Lower lobe of right lung (tissue), 2 donors: Measurements from ENCODE around the gene SLC48A1. TPM values are rescaled to one million over a fixed set of nuclear protein-coding genes. Genes with fewer than 3 reads are reported as not detected.

ENCODE experiments used
- ATAC-seq, 2 donors: fragments of 200-7000 bp; cut with Tn5 transposase; one replicate each; pipeline ENCODE4 v1.9.1; 2020 to 2022; ENCODE audit warnings: mild to moderate bottlenecking in 2 of 2, moderate library complexity in 2 of 2
- DNase-seq: peaks from one replicate; pipeline ENCODE4 v3.0.0-alpha.2; 2020
- H3K27ac ChIP-seq: fragments of 200-600 bp; one replicate; pipeline ENCODE4 v1.8.0; 2022
- H3K27me3 ChIP-seq: fragments of 200-600 bp; one replicate; pipeline ENCODE4 v1.8.0; 2022; ENCODE audit warnings: low read depth
- H3K36me3 ChIP-seq: fragments of 200-600 bp; one replicate; pipeline ENCODE4 v1.8.0; 2022; ENCODE audit warnings: mild to moderate bottlenecking
- H3K4me1 ChIP-seq: fragments of 200-600 bp; one replicate; pipeline ENCODE4 v1.8.0; 2022
- H3K4me3 ChIP-seq: fragments of 200-600 bp; one replicate; pipeline ENCODE4 v1.8.0; 2022; ENCODE audit warnings: mild to moderate bottlenecking
- H3K9me3 ChIP-seq: fragments of 200-600 bp; one replicate; pipeline ENCODE4 v1.8.0; 2022
- intact Hi-C: fragments of 100-400 bp; cut with DNase I; formaldehyde crosslinking; loops from one replicate; pipeline ENCODE4 v1.11.0; 2022
- total RNA-seq: library from RNA; stranded (reverse); fragmentation: NEBNext Ultra II Directional; extraction: Animal tissue kit (Norgen Biotek cat#: 25700); gene quantifications from one replicate; pipeline ENCODE4 v1.2.1, GENCODE V29; 2021
- TF ChIP-seq, protein P1 (sequence below): fragments of 200-600 bp; IDR thresholded peaks from one replicate; pipeline ENCODE4 v1.8.0; 2022; ENCODE audit warnings: antibody characterized with exemption, mild to moderate bottlenecking
- donor health status: DM: no; HTN: yes; CAD: no; lungs with severe emphysema.

The SLC48A1 gene
- total RNA-seq, 1 donor from 2014 or later: 39.9 TPM

- Histone ChIP-seq H3K4me3 (peak overlapping the region; percentile 68), H3K27ac (peak overlapping the region; percentile 84), H3K27me3 (no peaks in the 10 kb centered on the region), H3K36me3 (peaks cover 17% of the 10 kb centered on the region), H3K4me1 (peaks cover 71% of the 10 kb centered on the region), H3K9me3 (no peaks in the 10 kb centered on the region)
- TF ChIP-seq, protein P1, sequence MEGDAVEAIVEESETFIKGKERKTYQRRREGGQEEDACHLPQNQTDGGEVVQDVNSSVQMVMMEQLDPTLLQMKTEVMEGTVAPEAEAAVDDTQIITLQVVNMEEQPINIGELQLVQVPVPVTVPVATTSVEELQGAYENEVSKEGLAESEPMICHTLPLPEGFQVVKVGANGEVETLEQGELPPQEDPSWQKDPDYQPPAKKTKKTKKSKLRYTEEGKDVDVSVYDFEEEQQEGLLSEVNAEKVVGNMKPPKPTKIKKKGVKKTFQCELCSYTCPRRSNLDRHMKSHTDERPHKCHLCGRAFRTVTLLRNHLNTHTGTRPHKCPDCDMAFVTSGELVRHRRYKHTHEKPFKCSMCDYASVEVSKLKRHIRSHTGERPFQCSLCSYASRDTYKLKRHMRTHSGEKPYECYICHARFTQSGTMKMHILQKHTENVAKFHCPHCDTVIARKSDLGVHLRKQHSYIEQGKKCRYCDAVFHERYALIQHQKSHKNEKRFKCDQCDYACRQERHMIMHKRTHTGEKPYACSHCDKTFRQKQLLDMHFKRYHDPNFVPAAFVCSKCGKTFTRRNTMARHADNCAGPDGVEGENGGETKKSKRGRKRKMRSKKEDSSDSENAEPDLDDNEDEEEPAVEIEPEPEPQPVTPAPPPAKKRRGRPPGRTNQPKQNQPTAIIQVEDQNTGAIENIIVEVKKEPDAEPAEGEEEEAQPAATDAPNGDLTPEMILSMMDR: no peak
- intact Hi-C loops: no loop called here
- DNase-seq (peak; percentile 86), ATAC-seq (peak; percentile 62 to 64)
Observed at GRCh38 chr12:47754881-47755280, 18.2 kb upstream of the SLC48A1 start.

GRCh38 chr12:47755655-47756562, 17.1 kb upstream of the SLC48A1 start:
- peak in 1 of 2 donors; percentile 13 for ATAC-seq
- Histone ChIP-seq H3K4me3 (peak overlapping the region; percentile 68), H3K27me3 (no peaks in the 10 kb centered on the region), H3K9me3 (no peaks in the 10 kb centered on the region), H3K36me3 (peaks cover 7% of the 10 kb centered on the region), H3K27ac (peak overlapping the region; percentile 84), H3K4me1 (peaks cover 67% of the 10 kb centered on the region)
- intact Hi-C loops: no loop called here
- peak; percentile 62 for DNase-seq
- TF ChIP-seq, protein P1: no peak

- TF ChIP-seq, protein P1: no peak
- peak overlapping the region; percentile 68 for H3K4me3 ChIP-seq
- H3K9me3 ChIP-seq: no peaks in the 10 kb centered on the region
- intact Hi-C loops: no loop called here
- H3K27me3 ChIP-seq: no peaks in the 10 kb centered on the region
- DNase-seq (peak; percentile 41), ATAC-seq (no peak)
- H3K27ac ChIP-seq: peak overlapping the region; percentile 84
- peaks cover 64% of the 10 kb centered on the region for H3K4me1 ChIP-seq
- H3K36me3 ChIP-seq: no peaks in the 10 kb centered on the region
Observed at GRCh38 chr12:47757364-47757839, 15.6 kb upstream of the SLC48A1 start.

DNA sequence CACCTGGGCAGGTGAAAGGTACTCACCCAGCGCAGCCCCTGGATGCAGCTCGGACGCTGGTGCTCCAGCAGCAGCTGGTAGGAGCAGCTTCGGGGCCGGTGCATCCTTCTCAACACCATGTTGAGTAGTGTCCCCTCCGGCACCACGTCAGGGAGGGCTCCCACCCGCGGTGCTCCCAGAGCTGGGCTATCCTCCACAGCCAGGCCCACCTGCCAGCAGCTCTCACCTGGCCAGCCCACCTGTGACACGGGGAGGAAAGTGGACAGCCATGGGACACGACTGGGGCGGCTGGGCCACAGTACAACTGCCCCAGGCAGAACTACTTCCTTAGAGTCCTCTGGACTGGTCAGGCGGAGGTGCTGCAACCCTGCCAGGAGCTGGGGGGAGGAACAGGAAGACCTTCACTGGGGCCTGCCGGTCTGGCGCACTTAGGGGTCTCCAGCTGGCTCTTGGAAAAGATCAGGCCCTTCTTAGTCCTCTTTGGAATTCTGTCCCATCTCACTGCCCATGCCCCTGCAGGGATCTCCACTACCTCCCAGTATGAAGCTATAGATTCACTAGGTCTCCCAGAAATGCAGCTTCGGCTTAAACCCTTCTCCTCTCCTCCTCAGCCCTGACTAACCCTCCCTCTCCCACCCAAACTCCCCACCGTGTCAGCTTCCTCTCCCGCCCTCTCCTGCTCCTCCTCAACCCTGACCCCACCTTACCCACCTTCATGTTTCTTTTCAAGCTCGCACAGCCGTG, 15.0 kb upstream of the SLC48A1 start:
- Histone ChIP-seq H3K27me3 (no peaks in the 10 kb centered on the region), H3K4me1 (peaks cover 58% of the 10 kb centered on the region), H3K36me3 (no peaks in the 10 kb centered on the region), H3K4me3 (peak overlapping the region; percentile 68), H3K9me3 (no peaks in the 10 kb centered on the region), H3K27ac (peak overlapping the region; percentile 84)
- ATAC-seq: peak in 1 of 2 donors; percentile 22
- intact Hi-C loops: no loop called here
- TF ChIP-seq, protein P1: no peak
- peak; percentile 73 for DNase-seq

GRCh38 chr12:47758584-47758833, 14.5 kb upstream of the SLC48A1 start:
- intact Hi-C loops: no loop called here
- Histone ChIP-seq H3K4me1 (peaks cover 53% of the 10 kb centered on the region), H3K27ac (peak overlapping the region; percentile 84), H3K4me3 (peak overlapping the region; percentile 68), H3K27me3 (no peaks in the 10 kb centered on the region), H3K9me3 (no peaks in the 10 kb centered on the region), H3K36me3 (no peaks in the 10 kb centered on the region)
- TF ChIP-seq, protein P1: no peak
- DNase-seq: no peak
- no peak for ATAC-seq
